Measurements from ENCODE around the gene IRF3. TPM values are rescaled to one million over a fixed set of nuclear protein-coding genes. Genes with fewer than 3 reads are reported as not detected.
A peak's percentile ranks its signal among the peaks of the same experiment; 100 is the strongest.

Gene IRF3
- total RNA-seq, 2 experiments from 2014 or later: 159 to 170 TPM

DNA sequence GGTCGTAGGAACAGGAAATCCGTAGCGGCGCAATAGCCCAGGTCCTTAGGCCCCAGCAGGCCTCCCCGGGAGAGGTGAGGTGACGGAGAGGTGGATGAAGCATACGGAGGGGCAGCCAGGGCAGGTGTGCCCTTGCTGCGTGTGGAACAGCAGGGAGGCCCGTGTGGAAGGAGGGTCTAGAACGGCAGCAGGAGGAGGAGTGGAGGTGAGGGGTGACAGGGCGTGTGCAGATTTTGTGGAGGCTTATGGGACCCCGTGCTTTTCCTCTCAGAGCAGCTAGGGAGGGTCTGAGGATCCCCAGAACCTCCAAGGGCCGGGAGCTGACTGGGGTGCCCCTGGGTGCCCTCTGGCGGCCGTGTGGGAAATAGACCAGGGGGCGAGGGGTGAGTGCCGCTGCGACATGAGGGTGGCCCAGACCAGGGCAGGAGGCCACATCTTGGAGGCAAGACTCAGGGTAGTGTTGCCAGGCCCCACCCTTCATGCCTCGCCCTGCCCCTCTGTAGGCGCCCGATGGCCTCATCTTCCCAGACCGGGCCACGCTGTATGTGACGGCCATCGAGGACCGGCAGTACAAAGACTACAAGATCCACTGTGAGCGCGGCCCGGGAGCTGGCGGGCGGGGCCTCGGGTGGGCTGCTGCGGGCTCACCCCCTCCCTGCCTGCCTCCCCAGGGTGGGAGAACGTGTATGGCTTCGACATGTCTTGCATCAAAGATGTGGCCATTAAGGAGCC, 18.8 kb upstream of the IRF3 start:
- CTCF ChIA-PET: interaction anchor here (0.6 to 2.0 kb wide), 5 partner anchors 11 to 104 kb away, joined by 3 to 5 read pairs (median 4); partner anchors contain the start of gene NOSIP
- H3K4me1 Mint-ChIP-seq: peaks cover 32% of the 10 kb centered on the region
- no peaks in the 10 kb centered on the region for H3K27me3 Mint-ChIP-seq
- H3K4me3 Mint-ChIP-seq: no peak overlapping the region
- no peak overlapping the region for H3K27ac Mint-ChIP-seq
- H3K9me3 Mint-ChIP-seq (ENCODE audit: low read depth): no peaks in the 10 kb centered on the region
- ATAC-seq (no peak), DNase-seq (peak; percentile 44)
- peaks cover 27% of the 10 kb centered on the region for H3K36me3 Mint-ChIP-seq

DNA sequence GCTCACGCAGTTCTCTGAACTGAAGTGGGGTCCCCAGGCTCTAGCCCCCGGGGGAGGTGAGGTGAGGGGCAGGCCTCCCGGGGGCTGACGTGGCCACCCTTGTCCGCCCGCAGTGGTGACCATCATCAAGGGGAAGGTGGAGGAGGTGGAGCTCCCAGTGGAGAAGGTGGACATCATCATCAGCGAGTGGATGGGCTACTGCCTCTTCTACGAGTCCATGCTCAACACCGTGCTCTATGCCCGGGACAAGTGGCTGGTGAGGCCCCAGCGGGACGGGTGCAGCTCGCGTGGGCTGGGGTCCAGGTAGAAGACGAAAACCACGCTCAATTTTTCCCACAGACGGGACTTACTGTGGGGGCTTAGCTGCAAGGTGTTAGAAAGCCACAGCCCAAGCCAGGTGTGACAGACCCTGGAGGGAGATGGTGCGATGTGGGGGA, 18.2 kb upstream of the IRF3 start:
- ATAC-seq (no peak), DNase-seq (no peak)
- Mint-ChIP-seq H3K4me1 (peaks cover 32% of the 10 kb centered on the region), H3K36me3 (peaks cover 27% of the 10 kb centered on the region), H3K9me3 (ENCODE audit: low read depth) (no peaks in the 10 kb centered on the region), H3K27ac (no peak overlapping the region), H3K4me3 (no peak overlapping the region), H3K27me3 (no peaks in the 10 kb centered on the region)
- CTCF ChIA-PET: interaction anchor here (0.6 to 2.0 kb wide), 4 partner anchors 16 to 103 kb away, joined by 3 to 5 read pairs (median 4); partner anchors contain the start of gene NOSIP

DNA sequence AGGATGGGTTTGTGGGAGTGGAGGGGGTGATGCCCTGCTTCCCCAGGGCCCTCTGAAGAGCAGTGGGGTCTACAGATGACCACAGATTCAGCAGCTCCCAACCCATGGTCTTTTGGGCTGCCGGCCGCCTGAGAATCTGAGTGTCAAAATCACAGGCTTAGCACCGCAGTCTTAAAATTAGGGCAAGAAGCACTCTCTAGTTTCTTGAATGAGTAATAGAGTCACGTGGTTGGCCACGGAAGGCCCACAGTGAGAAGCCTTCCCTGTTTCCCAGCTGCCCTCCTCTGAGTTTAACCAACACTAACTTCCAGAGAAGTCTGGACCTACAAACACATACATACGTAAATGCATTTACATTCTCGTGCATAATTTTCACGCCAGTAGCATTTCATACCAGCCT, 16.6 kb upstream of the IRF3 start:
- ATAC-seq (no peak), DNase-seq (no peak)
- peaks cover 36% of the 10 kb centered on the region for H3K4me1 Mint-ChIP-seq
- H3K4me3 Mint-ChIP-seq: no peak overlapping the region
- peaks cover 27% of the 10 kb centered on the region for H3K36me3 Mint-ChIP-seq
- H3K9me3 Mint-ChIP-seq (ENCODE audit: low read depth): no peaks in the 10 kb centered on the region
- CTCF ChIA-PET: interaction anchor here (1.0 to 7.0 kb wide), 4 partner anchors 10 to 102 kb away, joined by 3 to 54 read pairs (median 10); partner anchors contain the start of genes NOSIP, PRRG2, RRAS and SCAF1
- H3K27me3 Mint-ChIP-seq: no peaks in the 10 kb centered on the region
- peak overlapping the region; percentile 33 for H3K27ac Mint-ChIP-seq

DNA sequence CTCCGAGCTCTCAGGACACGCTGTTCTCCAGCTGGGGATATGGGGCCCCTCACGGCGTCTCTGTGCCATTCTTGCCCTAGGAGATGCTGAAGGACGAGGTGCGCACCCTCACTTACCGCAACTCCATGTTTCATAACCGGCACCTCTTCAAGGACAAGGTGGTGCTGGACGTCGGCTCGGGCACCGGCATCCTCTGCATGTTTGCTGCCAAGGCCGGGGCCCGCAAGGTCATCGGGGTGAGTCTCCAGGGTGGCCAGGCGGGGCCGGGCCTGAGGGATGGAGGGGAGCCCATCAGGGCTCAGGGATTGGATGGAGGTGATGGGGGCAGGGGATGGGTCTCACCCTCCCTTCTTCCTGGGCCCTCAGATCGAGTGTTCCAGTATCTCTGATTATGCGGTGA, 16.2 kb upstream of the IRF3 start:
- no peaks in the 10 kb centered on the region for H3K27me3 Mint-ChIP-seq
- peaks cover 27% of the 10 kb centered on the region for H3K36me3 Mint-ChIP-seq
- no peak for ATAC-seq

DNA sequence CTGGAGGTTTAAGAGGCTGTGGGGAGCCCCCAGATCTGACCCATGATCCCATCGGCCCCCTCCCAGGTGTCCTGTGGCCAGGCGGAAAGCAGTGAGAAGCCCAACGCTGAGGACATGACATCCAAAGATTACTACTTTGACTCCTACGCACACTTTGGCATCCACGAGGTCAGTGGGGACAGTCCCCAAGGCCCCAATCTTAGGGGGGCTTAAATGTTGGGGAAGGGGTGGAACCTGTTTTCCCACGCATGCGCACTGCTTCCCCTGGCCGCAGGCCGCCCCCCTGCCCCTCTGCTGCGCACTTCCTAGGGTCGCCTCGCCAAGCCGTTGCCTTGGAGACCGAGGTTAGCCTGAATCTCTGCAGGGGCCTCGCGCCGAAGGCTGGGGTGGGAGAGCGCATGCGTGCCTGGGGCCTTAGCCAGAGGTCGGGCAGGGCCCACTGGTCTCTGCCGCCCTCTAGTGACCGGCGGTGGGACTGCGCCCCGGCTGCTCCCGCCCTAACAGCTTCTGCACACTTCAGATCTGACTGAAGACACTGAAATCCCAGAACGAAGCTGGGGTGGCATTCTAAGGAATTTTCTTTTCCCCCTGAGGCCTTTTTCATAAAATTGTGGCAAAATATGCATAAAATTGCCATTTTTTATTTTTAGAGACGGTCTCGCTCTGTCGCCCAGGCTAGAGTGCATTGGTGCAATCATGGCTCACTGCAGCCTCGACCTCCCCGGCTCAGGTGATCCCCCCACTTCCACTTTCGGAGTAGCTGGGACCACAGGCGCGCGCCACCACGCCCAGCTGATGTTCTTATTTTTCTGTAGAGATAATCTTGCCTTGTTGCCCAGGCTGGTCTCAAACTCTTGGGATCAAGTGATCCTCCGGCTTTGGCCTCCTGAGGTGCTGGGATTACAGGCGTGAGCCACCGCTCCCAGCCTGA, 15.0 kb upstream of the IRF3 start:
- CTCF ChIA-PET: interaction anchor here (0.6 to 7.0 kb wide), 29 partner anchors 9 to 289 kb away, joined by 3 to 64 read pairs (median 4); partner anchors contain the start of genes ADM5, AP2A1, BCL2L12 and FLT3LG
- Mint-ChIP-seq H3K27ac (peak overlapping the region; percentile 81), H3K27me3 (no peaks in the 10 kb centered on the region)

More for the DNA sequence above, 16.2 kb upstream of the IRF3 start:
- Mint-ChIP-seq H3K27ac (no peak overlapping the region), H3K4me1 (peaks cover 33% of the 10 kb centered on the region), H3K9me3 (ENCODE audit: low read depth) (no peaks in the 10 kb centered on the region), H3K4me3 (no peak overlapping the region)
- CTCF ChIA-PET: interaction anchor here (0.6 to 7.0 kb wide), 9 partner anchors 10 to 555 kb away, joined by 3 to 54 read pairs (median 4); partner anchors contain the start of genes NOSIP, PRRG2, RRAS and SCAF1
- no peak for DNase-seq

DNA sequence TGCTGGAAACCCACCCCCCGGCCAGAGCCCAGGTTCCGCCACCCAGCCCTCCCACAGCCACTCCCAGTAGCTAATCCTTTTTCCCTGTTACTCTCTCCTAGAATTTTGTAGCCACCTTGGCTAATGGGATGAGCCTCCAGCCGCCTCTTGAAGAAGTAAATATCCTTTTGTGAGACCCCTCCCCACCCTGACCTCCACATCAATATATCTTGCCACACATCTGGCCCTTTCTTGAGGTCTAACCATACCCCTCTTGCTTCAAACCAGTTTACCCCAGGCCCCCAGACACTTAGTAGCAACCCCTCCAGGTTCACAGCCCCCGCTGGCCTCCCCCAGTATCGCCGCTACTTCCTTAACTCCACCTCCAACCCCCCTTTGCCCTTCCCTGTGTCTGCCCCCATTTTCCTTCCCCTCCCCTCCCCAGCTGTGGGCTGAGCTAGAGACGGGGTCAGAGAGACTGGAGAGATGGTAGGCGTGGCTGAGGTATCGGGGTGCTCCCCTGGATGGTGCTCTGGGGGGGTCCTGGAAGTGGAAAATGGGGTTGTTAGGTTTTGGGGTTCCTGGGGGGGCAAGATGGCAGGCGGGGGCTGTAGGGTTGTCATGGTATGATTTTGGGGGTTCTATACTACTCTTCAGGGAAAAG, 14.2 kb upstream of the IRF3 start:
- Mint-ChIP-seq H3K4me1 (peaks cover 40% of the 10 kb centered on the region), H3K9me3 (ENCODE audit: low read depth) (no peaks in the 10 kb centered on the region), H3K36me3 (peaks cover 19% of the 10 kb centered on the region), H3K27me3 (no peaks in the 10 kb centered on the region), H3K4me3 (peak overlapping the region; percentile 26), H3K27ac (peak overlapping the region; percentile 81)
- CTCF ChIA-PET: interaction anchor here (0.6 to 7.0 kb wide), 12 partner anchors 8 to 317 kb away, joined by 3 to 68 read pairs (median 6); partner anchors contain the start of genes BCL2L12, FLT3LG, IRF3 and NOSIP
- DNase-seq (no peak), ATAC-seq (no peak)

More for the DNA sequence above, 15.0 kb upstream of the IRF3 start:
- H3K36me3 Mint-ChIP-seq: peaks cover 26% of the 10 kb centered on the region
- DNase-seq (peak; percentile 95), ATAC-seq (peak; percentile 5)
- H3K4me3 Mint-ChIP-seq: peak overlapping the region; percentile 26
- H3K4me1 Mint-ChIP-seq: peaks cover 39% of the 10 kb centered on the region
- H3K9me3 Mint-ChIP-seq (ENCODE audit: low read depth): no peaks in the 10 kb centered on the region

DNA sequence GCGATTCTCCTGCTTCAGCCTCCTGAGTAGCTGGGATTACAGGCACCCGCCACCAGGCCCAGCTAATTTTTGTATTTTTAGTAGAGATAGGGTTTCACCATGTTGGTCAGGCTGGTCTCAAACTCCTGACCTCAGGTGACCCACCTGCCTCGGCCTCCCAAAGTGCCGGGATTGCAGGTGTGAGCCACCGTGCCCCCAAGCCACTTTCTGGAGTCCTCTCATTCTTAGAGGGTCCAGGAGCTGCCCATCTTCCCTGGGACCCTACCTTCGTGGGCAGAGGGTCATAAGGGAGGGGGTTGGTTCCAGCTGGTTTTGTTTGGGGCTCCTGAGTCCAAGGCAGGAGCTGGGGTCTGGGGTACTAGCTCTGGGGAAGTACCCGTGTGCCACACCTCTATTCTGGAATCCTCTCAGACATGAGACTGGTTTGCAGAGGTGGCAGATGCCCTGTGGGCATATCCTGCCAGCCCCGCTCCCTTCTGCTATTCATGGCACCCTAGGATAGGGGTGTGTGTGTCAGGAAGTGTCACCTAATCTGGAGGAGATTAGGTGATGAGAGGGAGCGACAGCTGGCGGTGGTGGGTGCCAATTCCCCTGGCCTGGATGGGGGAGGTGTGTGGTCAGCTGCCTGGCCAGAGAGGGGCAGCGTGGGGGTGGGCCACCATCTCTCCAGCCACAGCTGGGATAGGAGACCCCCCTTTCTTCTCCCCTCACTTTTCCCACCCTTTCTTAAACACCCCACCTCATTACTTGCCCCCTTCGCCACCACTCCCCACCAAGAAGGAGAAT, 13.5 kb upstream of the IRF3 start:
- no peaks in the 10 kb centered on the region for H3K9me3 Mint-ChIP-seq (ENCODE audit: low read depth)
- no peak for DNase-seq
- H3K27ac Mint-ChIP-seq: peak overlapping the region; percentile 36
- H3K4me3 Mint-ChIP-seq: no peak overlapping the region
- H3K36me3 Mint-ChIP-seq: peaks cover 19% of the 10 kb centered on the region
- no peak for ATAC-seq
- H3K4me1 Mint-ChIP-seq: peaks cover 40% of the 10 kb centered on the region
- no peaks in the 10 kb centered on the region for H3K27me3 Mint-ChIP-seq
- CTCF ChIA-PET: interaction anchor here (0.6 to 7.0 kb wide), 21 partner anchors 9 to 316 kb away, joined by 3 to 68 read pairs (median 5); partner anchors contain the start of genes BCL2L12, FLT3LG, IRF3 and NOSIP

DNA sequence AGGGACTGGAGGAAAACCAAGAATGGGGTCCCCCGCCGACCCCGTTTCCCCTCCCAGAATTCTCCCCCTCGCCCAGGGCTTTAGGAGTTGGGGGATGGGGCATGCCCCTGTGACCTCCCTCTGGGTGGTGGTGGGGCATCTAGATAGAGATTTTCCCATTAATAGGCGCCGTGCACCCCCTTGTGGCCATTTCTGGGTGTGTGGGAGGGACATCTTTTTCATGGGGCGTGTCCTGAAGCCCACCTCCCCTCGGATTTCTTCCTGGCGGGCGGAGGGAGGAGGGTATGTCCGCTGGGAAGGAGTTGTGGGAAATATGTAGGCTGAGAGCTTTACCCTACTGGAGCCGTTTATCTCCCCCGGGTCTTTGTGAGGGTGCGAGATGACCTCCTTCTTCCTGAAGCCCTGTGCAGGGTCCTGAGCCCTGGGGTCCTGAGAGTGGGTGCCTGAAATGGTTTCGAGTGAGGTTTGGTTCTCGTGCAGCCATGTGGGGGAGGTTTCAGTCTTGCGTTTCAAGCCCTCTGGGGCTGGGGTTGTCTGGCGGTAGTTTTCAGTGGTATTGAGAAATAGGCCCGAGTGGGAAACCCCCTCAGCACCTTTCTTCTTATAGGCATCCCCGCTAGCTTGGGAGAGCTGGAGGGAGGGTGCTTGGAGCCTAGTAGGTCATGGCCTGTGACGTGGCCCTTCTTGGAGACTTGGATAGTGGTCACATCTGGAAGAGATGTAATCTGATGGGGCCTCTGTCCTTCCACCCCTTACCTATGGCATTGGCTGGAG, 12.4 kb upstream of the IRF3 start:
- CTCF ChIA-PET: interaction anchor here (0.6 to 7.0 kb wide), 34 partner anchors 8 to 205 kb away, joined by 3 to 68 read pairs (median 4); partner anchors contain the start of genes BCL2L12, FLT3LG, IRF3 and NOSIP
- ATAC-seq (peak; percentile 12), DNase-seq (peak; percentile 91)
- Mint-ChIP-seq H3K27ac (peak overlapping the region; percentile 92), H3K4me1 (peaks cover 40% of the 10 kb centered on the region), H3K4me3 (peak overlapping the region; percentile 74), H3K9me3 (ENCODE audit: low read depth) (no peaks in the 10 kb centered on the region), H3K36me3 (peaks cover 11% of the 10 kb centered on the region), H3K27me3 (no peaks in the 10 kb centered on the region)

DNA sequence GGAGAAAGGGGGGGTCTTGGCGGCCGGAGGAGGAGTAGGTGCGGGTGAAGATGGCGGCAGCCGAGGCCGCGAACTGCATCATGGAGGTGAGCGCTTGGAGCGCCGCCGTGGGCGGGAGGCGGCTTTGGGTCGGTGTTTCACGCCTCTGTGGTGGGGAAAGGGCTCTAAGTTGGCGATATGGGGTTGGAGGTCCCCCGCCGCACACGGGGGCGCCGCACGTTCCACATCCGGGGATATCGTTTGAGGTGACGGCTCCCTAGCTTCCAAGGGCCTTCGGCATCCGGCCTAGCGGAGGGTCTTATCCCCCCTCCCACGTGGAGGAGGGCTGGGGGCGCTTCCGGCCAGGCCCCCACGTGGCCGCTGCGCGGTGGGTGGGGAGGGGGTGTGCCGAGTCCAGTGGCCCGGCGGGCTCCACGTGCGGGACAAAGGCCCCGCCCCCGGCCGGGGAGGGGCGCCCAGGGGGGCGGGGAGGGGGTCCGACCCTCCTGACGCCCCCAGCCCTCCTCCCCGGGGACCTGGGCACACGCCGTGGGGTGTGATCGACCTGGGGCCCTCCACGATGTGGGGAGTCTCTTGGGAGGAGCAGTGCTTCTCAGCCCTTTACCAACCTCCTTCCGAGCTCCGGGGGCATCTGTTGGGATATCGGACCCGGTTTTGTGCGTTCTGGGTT, 11.7 kb upstream of the IRF3 start, which contains the start of gene PRMT1:
Gene PRMT1, plus strand, starts transcription at position 41 of the 670 bp plus-strand sequence. Its CDS starts 10 bp downstream, at position 51.
- H3K36me3 Mint-ChIP-seq: peaks cover 8% of the 10 kb centered on the region
- H3K27ac Mint-ChIP-seq: peak within 1 kb of the TSS; percentile 99
- ATAC-seq (peak; percentile 1), DNase-seq (peak; percentile 69)
- no peaks in the 10 kb centered on the region for H3K27me3 Mint-ChIP-seq
- CTCF ChIA-PET: interaction anchor here (0.6 to 7.0 kb wide), 28 partner anchors 11 to 204 kb away, joined by 3 to 68 read pairs (median 5); partner anchors contain the start of genes AKT1S1, BCL2L12, FLT3LG and IRF3
- H3K4me3 Mint-ChIP-seq: peak within 1 kb of the TSS; percentile 74
- no peaks in the 10 kb centered on the region for H3K9me3 Mint-ChIP-seq (ENCODE audit: low read depth)
- H3K4me1 Mint-ChIP-seq: peaks cover 39% of the 10 kb centered on the region

DNA sequence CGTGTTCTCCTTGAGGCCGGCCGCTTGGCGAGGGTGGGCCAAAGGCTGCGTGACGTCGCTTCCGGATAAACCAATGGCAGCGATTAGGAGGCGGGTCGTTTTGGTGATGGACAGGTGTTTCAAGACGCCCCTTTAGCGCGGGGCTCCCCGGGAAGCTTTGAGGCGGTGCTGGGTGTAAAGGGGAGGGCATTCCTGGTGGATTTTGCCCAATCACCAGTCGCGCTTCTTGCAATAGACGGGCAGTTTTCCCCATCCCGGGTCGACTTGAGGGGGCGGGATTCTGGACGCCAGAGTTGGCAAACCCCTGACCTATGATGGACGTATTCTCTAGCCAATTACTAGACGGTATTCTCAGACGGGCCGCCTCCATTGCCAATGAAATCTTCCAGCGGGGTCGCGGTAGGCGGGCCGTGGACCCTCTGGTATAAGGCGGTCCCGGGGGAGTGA, 11.2 kb upstream of the IRF3 start:
- Mint-ChIP-seq H3K4me3 (peak overlapping the region; percentile 74), H3K9me3 (ENCODE audit: low read depth) (no peaks in the 10 kb centered on the region), H3K4me1 (peaks cover 39% of the 10 kb centered on the region), H3K27me3 (no peaks in the 10 kb centered on the region), H3K27ac (peak overlapping the region; percentile 99), H3K36me3 (peaks cover 3% of the 10 kb centered on the region)
- CTCF ChIA-PET: interaction anchor here (0.7 to 7.0 kb wide), 26 partner anchors 11 to 252 kb away, joined by 3 to 68 read pairs (median 4); partner anchors contain the start of genes AKT1S1, ATF5, BCL2L12 and FLT3LG
- ATAC-seq: peak; percentile 79
- DNase-seq: peak; percentile 100

Measured in activated CD8-positive, alpha-beta memory T cell treated with anti-CD3 and anti-CD28 coated beads, Interleukin-2, amount 10 ng/mL, durations not matched to agents 7 days and 5 days (primary cell).